GM12801 (cell line): Measurements from ENCODE around the gene CDK15.

Experiments
- TF ChIP-seq, protein P1 (sequence below): IDR thresholded peaks from one replicate; pipeline ENCODE4 v1.5.1; 2011; ENCODE audit warnings: control low read depth; ENCODE audit not compliant: insufficient read length; ENCODE audit errors: extremely low read depth

The CDK15 gene

DNA sequence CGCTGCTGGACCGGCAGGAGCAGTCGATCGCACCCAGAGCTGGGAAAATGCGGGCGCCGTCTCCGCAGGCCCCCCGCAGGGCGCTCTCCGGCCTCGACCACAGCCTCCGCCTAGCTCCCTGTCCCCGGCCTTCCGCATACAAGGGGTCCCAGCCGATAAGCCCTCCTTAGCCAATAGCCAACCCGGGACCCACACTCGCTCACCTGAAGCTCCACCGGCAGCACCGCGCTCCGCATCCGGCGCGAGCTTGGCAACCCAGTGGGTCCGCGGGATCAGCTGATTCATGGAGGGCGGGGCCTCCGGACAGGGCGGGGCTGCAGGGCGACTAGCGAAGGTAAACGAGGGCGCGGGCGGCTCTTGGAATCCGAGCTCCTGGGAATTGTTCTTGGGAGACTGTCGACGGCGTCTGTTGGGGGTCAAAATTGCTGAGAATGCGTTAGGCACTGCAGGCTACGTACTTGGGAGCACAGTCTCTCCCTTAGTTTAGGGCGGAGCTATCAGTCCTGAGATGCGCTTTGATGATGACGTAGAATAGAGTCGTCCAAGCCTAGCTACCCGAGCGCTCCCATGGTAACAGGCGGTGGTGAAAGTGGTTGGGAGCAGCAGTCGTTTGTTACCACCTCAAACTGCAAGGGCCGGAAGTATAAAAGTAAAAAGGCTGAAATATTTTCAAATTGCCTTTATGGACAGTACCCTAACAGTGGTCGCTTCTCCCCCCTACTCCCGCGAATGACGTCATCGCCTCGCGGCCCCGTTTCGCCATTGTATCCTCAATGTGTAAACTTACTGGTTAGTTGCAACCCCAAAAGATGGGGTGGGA lies 25.5 kb upstream of the CDK15 start, which contains the start of gene ALS2:
Gene ALS2, minus strand, starts transcription at position 260 of the 820 bp plus-strand sequence. CDS start 12,048 bp downstream, outside the sequence.
- TF ChIP-seq, protein P1, sequence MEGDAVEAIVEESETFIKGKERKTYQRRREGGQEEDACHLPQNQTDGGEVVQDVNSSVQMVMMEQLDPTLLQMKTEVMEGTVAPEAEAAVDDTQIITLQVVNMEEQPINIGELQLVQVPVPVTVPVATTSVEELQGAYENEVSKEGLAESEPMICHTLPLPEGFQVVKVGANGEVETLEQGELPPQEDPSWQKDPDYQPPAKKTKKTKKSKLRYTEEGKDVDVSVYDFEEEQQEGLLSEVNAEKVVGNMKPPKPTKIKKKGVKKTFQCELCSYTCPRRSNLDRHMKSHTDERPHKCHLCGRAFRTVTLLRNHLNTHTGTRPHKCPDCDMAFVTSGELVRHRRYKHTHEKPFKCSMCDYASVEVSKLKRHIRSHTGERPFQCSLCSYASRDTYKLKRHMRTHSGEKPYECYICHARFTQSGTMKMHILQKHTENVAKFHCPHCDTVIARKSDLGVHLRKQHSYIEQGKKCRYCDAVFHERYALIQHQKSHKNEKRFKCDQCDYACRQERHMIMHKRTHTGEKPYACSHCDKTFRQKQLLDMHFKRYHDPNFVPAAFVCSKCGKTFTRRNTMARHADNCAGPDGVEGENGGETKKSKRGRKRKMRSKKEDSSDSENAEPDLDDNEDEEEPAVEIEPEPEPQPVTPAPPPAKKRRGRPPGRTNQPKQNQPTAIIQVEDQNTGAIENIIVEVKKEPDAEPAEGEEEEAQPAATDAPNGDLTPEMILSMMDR = no peak

DNA sequence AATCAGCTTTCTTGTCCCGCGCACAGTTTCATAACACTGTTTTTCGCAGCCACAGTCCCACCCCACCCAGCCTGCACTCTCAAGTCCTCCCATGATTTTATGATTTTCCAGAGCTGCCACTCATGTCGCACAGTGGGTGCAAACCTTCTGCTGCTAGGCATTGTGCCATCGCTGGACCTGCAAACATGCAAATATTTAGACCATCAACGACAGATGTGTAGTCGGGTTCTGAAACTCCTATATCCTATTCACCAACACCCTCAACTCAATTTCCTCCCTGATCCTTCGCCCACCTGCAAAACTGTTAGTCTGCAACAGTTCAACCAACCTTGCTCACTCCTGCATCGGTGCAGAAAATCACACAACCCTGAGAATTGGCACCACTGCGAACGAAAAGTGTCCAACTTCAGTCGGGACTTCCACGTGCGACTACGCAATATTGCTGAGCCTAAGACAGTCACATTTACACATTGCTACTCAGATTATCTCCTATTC lies 24.7 kb upstream of the CDK15 start:
- TF ChIP-seq, protein P1 = no peak

DNA sequence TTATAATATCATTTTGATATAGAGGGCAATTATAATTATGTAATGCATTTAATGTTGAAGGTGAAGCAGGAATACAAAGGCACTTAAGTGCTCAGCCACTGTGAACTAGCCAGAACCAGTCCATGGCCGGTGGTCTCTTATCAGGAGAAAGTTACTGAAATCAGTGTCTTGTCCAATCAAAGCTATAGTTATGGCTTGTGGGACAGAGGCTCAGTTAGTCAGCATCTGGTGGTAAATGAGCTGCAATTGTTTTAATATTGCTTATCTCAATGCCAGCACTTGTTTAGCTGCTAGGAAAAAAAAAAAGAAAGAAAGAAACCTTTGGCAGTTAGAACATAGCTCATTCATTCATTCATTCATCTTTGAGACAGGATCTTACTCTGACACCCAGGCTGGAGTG lies 21.8 kb upstream of the CDK15 start:
- TF ChIP-seq, protein P1 = no peak

DNA sequence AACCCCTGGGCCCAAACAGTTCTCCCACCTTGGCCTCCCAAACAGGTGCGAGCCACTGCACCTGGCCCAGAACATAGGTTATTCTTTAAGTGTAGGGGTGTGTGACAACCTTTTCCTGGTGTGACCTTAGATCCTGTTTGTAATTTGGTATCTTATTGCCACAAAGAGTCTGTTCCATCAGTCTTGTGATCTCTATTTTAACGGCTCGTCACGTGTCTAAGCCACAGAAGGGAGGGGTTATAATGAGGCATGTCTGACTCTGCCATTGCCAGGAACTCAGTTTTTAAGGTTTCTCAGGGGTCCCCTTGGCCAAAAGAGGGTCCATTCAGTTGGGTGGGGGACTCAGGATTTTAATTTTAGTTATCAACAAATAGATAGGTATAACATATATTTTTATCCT lies 21.2 kb upstream of the CDK15 start:
- TF ChIP-seq, protein P1 = no peak

DNA sequence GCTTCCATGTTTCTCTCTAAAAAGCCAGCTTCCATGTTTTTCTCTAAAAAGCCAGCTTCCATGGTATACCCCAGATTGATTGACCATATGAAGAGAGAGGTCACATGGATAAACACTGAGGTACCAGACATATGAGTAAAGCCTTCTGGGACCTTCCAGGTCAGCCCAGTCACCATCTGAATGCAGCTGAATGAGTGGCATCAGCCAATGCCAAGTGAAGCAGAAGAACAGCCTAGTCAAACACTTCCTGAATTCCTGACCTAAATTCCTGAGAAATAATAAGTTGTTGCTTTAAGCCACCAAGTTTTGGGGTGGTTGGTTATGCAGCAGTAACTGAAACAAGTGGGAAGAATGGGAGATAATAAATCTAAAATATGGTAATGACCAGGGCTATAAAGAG lies 19.9 kb upstream of the CDK15 start:
- TF ChIP-seq, protein P1 = no peak

DNA sequence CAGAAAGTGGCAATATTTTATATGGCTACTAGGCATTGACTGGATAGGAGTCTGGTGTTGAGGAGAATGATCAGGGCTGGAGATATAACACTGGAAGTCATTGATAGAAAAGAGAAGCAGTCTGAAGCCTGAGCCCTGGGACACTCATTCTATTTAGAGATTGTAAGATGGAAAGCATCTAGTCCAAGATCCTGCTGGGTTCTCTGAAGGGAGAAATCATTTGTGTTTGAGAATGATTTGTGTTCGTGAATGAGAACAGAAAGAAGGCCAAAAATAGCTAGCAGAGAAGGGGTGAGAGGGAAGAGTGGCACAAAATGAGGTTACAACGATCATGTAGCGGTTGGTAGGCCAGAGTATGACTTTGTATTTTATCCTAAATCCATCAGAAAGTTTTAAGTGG lies 18.0 kb upstream of the CDK15 start:
- TF ChIP-seq, protein P1 = no peak

DNA sequence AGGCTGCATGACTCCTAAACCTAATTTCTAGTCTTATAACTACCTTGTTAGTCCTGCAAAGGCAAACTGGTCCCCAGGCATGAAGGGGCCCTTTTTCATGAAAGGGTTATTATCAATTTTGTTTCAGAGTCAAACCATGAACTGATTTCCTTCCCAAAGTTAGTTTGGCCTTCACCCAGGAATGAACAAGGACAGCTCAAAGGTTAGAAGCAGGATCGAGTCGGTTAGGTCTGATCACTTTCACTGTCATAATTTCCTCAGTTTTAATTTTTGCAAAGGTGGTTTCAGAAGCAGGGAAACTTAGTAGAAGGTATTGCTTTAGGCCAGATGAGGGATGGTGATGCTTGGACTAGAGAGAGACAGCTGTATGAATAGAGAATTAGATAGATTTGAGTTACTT lies 16.9 kb upstream of the CDK15 start:
- TF ChIP-seq, protein P1 = no peak
